Right lung (tissue), 5 donors: Measurements from ENCODE around the gene CACNA2D2. TPM values are rescaled to one million over a fixed set of nuclear protein-coding genes. Genes with fewer than 3 reads are reported as not detected.

Experiments used
- DNase-seq, 2 donors: peaks; one replicate each; pipeline ENCODE4 v3.0.0-alpha.2; 2013
- polyA plus RNA-seq, 5 donors: library from polyadenylated mRNA; unstranded; fragments of 120-200 nt; gene quantifications; one replicate each; pipeline versions ENCODE4 v1.2.1 to v1.2.3, GENCODE V29; 2013; ENCODE audit warnings: inconsistent platforms in 1 of 5, low replicate concordance in 1 of 5; ENCODE audit not compliant: insufficient read length in 5 of 5, insufficient read depth in 1 of 5

The CACNA2D2 gene
- polyA plus RNA-seq, 5 donors, result 11.3 to 33.6 (median 27.5) TPM

- no peak for DNase-seq
These were observed 101.3 kb downstream of the CACNA2D2 start for GRCh38 chr3:50401978-50402595.

GRCh38 chr3:50396502-50396901, 106.9 kb downstream of the CACNA2D2 start:
- DNase-seq, result no peak

GRCh38 chr3:50395070-50395860, 108.2 kb downstream of the CACNA2D2 start:
- no peak for DNase-seq

- DNase-seq, result no peak
These were observed 110.4 kb downstream of the CACNA2D2 start for GRCh38 chr3:50393061-50393460.

GRCh38 chr3:50392101-50392715, 111.2 kb downstream of the CACNA2D2 start:
- no peak for DNase-seq

- DNase-seq, result peak in 1 of 2 donors; percentile 28
These were observed 112.8 kb downstream of the CACNA2D2 start for GRCh38 chr3:50390508-50391224.

GRCh38 chr3:50389414-50389767, 114.0 kb downstream of the CACNA2D2 start:
- DNase-seq, result no peak

GRCh38 chr3:50388720-50389413, 114.6 kb downstream of the CACNA2D2 start:
- DNase-seq, result no peak

GRCh38 chr3:50388016-50388719, 115.3 kb downstream of the CACNA2D2 start:
- DNase-seq, result no peak

GRCh38 chr3:50385754-50386153, 117.7 kb downstream of the CACNA2D2 start:
- no peak for DNase-seq

GRCh38 chr3:50383750-50384149, 119.7 kb downstream of the CACNA2D2 start:
- DNase-seq, result no peak

- no peak for DNase-seq
These were observed 120.7 kb downstream of the CACNA2D2 start for GRCh38 chr3:50382722-50383121.

- no peak for DNase-seq
These were observed 122.1 kb downstream of the CACNA2D2 start for GRCh38 chr3:50381383-50381782.

- DNase-seq, result no peak
These were observed 122.9 kb downstream of the CACNA2D2 start for GRCh38 chr3:50380405-50381085.

GRCh38 chr3:50378757-50379156, 124.7 kb downstream of the CACNA2D2 start:
- no peak for DNase-seq

- DNase-seq, result no peak
These were observed 125.4 kb downstream of the CACNA2D2 start for GRCh38 chr3:50378024-50378423.

- no peak for DNase-seq
These were observed 128.0 kb downstream of the CACNA2D2 start for GRCh38 chr3:50375258-50375931.

- DNase-seq, result no peak
These were observed 128.8 kb downstream of the CACNA2D2 start for GRCh38 chr3:50374363-50375257.
